PFSK-1 (cell line): ENCODE data around the gene ADGRA1.

Experiments used
- POLR2AphosphoS5 ChIP-seq: IDR thresholded peaks from 2 replicates; pipeline ENCODE4 v1.6.1; 2012; ENCODE audit warnings: low read depth, mild to moderate bottlenecking, control low read depth, low read length, moderate library complexity
- SIN3A ChIP-seq: IDR thresholded peaks from 2 replicates; pipeline ENCODE4 v1.6.1; 2012; ENCODE audit warnings: mild to moderate bottlenecking, low read length, moderate library complexity, borderline replicate concordance; ENCODE audit not compliant: insufficient read depth
- TAF1 ChIP-seq: IDR thresholded peaks from 2 replicates; pipeline ENCODE4 v1.6.1; 2012; ENCODE audit warnings: low read length, control low read depth, borderline replicate concordance; ENCODE audit not compliant: insufficient read depth

DNA sequence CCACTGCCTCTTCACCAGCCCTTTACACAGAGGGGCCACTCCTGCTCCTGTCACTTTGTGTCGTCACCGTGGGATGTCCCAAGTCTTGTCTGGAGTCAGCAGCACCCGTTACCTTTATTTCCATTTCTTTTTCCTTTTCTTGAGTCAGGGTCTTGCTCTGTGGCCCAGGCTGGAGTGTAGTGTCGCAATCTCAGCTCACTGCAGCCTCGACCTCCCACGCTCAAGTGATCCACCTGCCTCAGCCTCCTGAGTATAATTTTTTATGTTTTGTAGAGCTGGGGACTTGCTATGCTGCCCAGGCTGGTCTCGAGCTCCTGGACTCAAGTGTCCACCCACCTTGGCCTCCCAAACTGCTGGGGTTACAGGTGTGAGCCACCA, 28.6 kb upstream of the ADGRA1 start:
- TF ChIP-seq POLR2AphosphoS5, result no peak
- TF ChIP-seq SIN3A, result no peak
- no peak for TF ChIP-seq TAF1
